GM23338 (cell line): ENCODE data around the gene KLC1. TPM values are rescaled to one million over a fixed set of nuclear protein-coding genes. Genes with fewer than 3 reads are reported as not detected.

Source experiments
- ATAC-seq: fragments of 200-7000 bp; cut with Tn5 transposase; 3 replicates; pipeline ENCODE4 v1.9.1; 2020
- DNase-seq: peaks from one replicate; pipeline ENCODE4 v3.0.0-alpha.2; 2015; ENCODE audit warnings: low spot score
- H2AFZ ChIP-seq: fragments of 200-600 bp; sonication (generic); 2 replicates; pipeline ENCODE4 v1.8.0; 2016; ENCODE audit warnings: antibody characterized with exemption, mild to moderate bottlenecking, moderate library complexity
- H3F3A ChIP-seq: fragments of 200-600 bp; sonication (generic); replicated peaks from 2 replicates; pipeline ENCODE4 v1.8.0; 2017; ENCODE audit warnings: antibody characterized with exemption, mixed run types, low read depth
- H3K27ac ChIP-seq: fragments of 200-600 bp; sonication (generic); 2 replicates; pipeline ENCODE4 v1.6.1; 2016; ENCODE audit warnings: low read depth
- H3K27me3 ChIP-seq: fragments of 200-600 bp; sonication (generic); 2 replicates; pipeline ENCODE4 v1.8.0; 2016; ENCODE audit warnings: mild to moderate bottlenecking, mixed run types, moderate library complexity; ENCODE audit not compliant: insufficient read depth
- H3K36me3 ChIP-seq: fragments of 200-600 bp; sonication (generic); 2 replicates; pipeline ENCODE4 v1.8.0; 2016; ENCODE audit warnings: mild to moderate bottlenecking; ENCODE audit not compliant: insufficient read depth
- H3K4me1 ChIP-seq: fragments of 200-600 bp; sonication (generic); 2 replicates; pipeline ENCODE4 v1.8.0; 2016; ENCODE audit warnings: mild to moderate bottlenecking, moderate library complexity; ENCODE audit not compliant: insufficient read depth
- H3K4me2 ChIP-seq: fragments of 200-600 bp; sonication (generic); 2 replicates; pipeline ENCODE4 v1.7.1; 2017; ENCODE audit warnings: mixed run types
- H3K4me3 ChIP-seq: fragments of 200-600 bp; sonication (generic); 2 replicates; pipeline ENCODE4 v1.6.1; 2016; ENCODE audit warnings: mixed run types
- H3K79me2 ChIP-seq: fragments of 200-600 bp; sonication (generic); replicated peaks from 2 replicates; pipeline ENCODE4 v1.8.0; 2017; ENCODE audit warnings: mild to moderate bottlenecking; ENCODE audit not compliant: insufficient read depth
- H3K9me2 ChIP-seq: fragments of 200-600 bp; sonication (generic); 2 replicates; pipeline ENCODE4 v1.8.0; 2017; ENCODE audit not compliant: insufficient read depth
- H4K20me1 ChIP-seq: fragments of 200-600 bp; sonication (generic); replicated peaks from 2 replicates; pipeline ENCODE4 v1.8.0; 2017; ENCODE audit warnings: mild to moderate bottlenecking; ENCODE audit not compliant: insufficient read depth
- H3K27ac Mint-ChIP-seq: 2 replicates; pipeline ENCODE4 v1.8.0; 2020; ENCODE audit warnings: inconsistent platforms, mild to moderate bottlenecking, moderate library complexity, mixed read lengths
- H3K27me3 Mint-ChIP-seq: 3 replicates; pipeline ENCODE4 v1.8.0; 2022; ENCODE audit warnings: low read depth, mild to moderate bottlenecking, moderate library complexity, mixed read lengths, inconsistent platforms; ENCODE audit not compliant: insufficient read depth, poor library complexity
- H3K36me3 Mint-ChIP-seq: 3 replicates; pipeline ENCODE4 v1.8.0; 2021; ENCODE audit warnings: low read depth, mild to moderate bottlenecking, inconsistent platforms, moderate library complexity, mixed read lengths
- H3K4me1 Mint-ChIP-seq: 3 replicates; pipeline ENCODE4 v1.8.0; 2020; ENCODE audit warnings: mild to moderate bottlenecking, inconsistent platforms, mixed read lengths
- H3K4me3 Mint-ChIP-seq: 3 replicates; pipeline ENCODE4 v1.8.0; 2021; ENCODE audit warnings: moderate library complexity, mild to moderate bottlenecking, inconsistent platforms, mixed read lengths
- H3K9me3 Mint-ChIP-seq: 3 replicates; pipeline ENCODE4 v1.8.0; 2020; ENCODE audit warnings: moderate library complexity, mild to moderate bottlenecking, inconsistent platforms, mixed read lengths
- CREB1 ChIP-seq: fragments of 250-450 bp; sonication (Bioruptor Pico); IDR thresholded peaks from 2 replicates; pipeline ENCODE4 v1.5.0; 2020; ENCODE audit warnings: low read depth, mild to moderate bottlenecking, moderate library complexity
- EZH2 ChIP-seq: fragments of 200-600 bp; sonication (generic); IDR thresholded peaks from one replicate; pipeline ENCODE4 v1.8.0; 2017; ENCODE audit warnings: antibody characterized with exemption, mild to moderate bottlenecking, low read depth; ENCODE audit not compliant: unreplicated experiment
- EZH2phosphoT487 ChIP-seq: fragments of 200-600 bp; sonication (generic); IDR thresholded peaks from one replicate; pipeline ENCODE4 v1.8.1; 2018; ENCODE audit warnings: antibody characterized with exemption; ENCODE audit not compliant: unreplicated experiment
- JUNB ChIP-seq: IDR thresholded peaks from one replicate; pipeline ENCODE4 v1.6.1; 2016; ENCODE audit warnings: antibody characterized with exemption; ENCODE audit not compliant: unreplicated experiment
- NANOG ChIP-seq: IDR thresholded peaks from 2 replicates; pipeline ENCODE4 v1.6.1; 2016; ENCODE audit warnings: antibody characterized with exemption, borderline replicate concordance
- POLR2AphosphoS5 ChIP-seq: IDR thresholded peaks from 2 replicates; pipeline ENCODE4 v1.6.1; 2016; ENCODE audit warnings: antibody characterized with exemption, low read depth
- STAT1 ChIP-seq: IDR thresholded peaks from one replicate; pipeline ENCODE4 v1.6.1; 2016; ENCODE audit warnings: antibody characterized with exemption; ENCODE audit not compliant: unreplicated experiment
- ZNF114 ChIP-seq: fragments of 250-450 bp; sonication (Bioruptor Pico); IDR thresholded peaks from 2 replicates; pipeline ENCODE4 v1.5.0; 2020; ENCODE audit warnings: mild to moderate bottlenecking, moderate library complexity
- ZNF331 ChIP-seq: fragments of 250-450 bp; sonication (Bioruptor Pico); IDR thresholded peaks from 2 replicates; pipeline ENCODE4 v1.5.0; 2020; ENCODE audit warnings: low read depth, mild to moderate bottlenecking, moderate library complexity
- polyA plus RNA-seq: library from polyadenylated mRNA; unstranded; fragments of >200 nt; fragmentation: Nextera tagmentation; extraction: Ambion mirVana; gene quantifications from 2 replicates; pipeline ENCODE4 v1.2.1, GENCODE V29; 2016
- total RNA-seq: library from RNA; depleted of rRNA; stranded (reverse); fragments of >200 nt; shearing (Covaris generic); gene quantifications from 2 replicates; pipeline ENCODE4 v1.2.3, GENCODE V29; 2014
- TF ChIP-seq, protein P1 (sequence below): IDR thresholded peaks from 2 replicates; pipeline ENCODE4 v1.6.1; 2016; ENCODE audit warnings: antibody characterized with exemption
- TF ChIP-seq, protein P2 (sequence below): IDR thresholded peaks from one replicate; pipeline ENCODE4 v1.6.1; 2018; ENCODE audit warnings: antibody characterized with exemption; ENCODE audit not compliant: unreplicated experiment
- TF ChIP-seq, protein P3 (sequence below), 2 experiments: fragments of 200-600 bp in 1 of 2; sonication (generic) in 1 of 2; conservative IDR thresholded peaks; 2 replicates each; pipeline versions ENCODE4 v1.5.1 to v1.6.1; 2016 to 2017; ENCODE audit warnings: antibody characterized with exemption in 2 of 2, low read depth in 2 of 2, mild to moderate bottlenecking in 2 of 2, moderate library complexity in 1 of 2
- TF ChIP-seq, protein P4 (sequence below): fragments of 250-450 bp; sonication (Bioruptor Pico); IDR thresholded peaks from 2 replicates; pipeline ENCODE4 v1.5.0; 2020; ENCODE audit warnings: mild to moderate bottlenecking, moderate library complexity

Gene KLC1
- total and polyA plus RNA-seq, 2 experiments from 2014 or later = 165 to 308 TPM

DNA sequence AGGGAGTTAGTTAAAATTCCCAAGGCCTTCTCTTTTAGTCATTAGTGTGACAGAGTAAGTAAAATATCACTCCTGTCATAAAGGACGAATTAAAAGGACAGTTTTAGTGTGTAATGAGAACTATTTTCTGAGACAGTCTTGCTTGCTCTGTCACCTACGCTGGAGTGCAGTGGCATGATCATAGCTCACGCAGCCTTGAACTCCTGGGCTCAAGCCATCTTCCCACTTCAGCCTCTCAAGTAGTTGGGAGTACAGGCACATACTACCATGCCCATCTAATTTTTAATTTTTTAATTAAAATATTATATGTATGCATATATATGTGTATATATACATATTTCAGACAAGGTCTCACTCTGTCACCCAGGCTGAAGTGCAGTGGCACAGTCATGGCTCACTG is 17.2 kb downstream of the KLC1 start:
- Histone ChIP-seq H4K20me1 (peaks cover 39% of the 10 kb centered on the region), H3K4me2 (no peak overlapping the region), H3K9me2 (no peaks in the 10 kb centered on the region), H3K4me1 (no peaks in the 10 kb centered on the region), H3F3A (no peaks in the 10 kb centered on the region), H3K27me3 (no peaks in the 10 kb centered on the region), H3K27ac (no peak overlapping the region), H3K4me3 (no peak overlapping the region), H3K79me2 (peaks cover 100% of the 10 kb centered on the region), H2AFZ (no peak overlapping the region), H3K36me3 (no peaks in the 10 kb centered on the region)
- no peaks in the 10 kb centered on the region for H3K4me1 Mint-ChIP-seq
- no peak for ATAC-seq
- no peaks in the 10 kb centered on the region for H3K9me3 Mint-ChIP-seq
- DNase-seq = no peak
- H3K27ac Mint-ChIP-seq = no peak overlapping the region
- TF ChIP-seq, protein P1, sequence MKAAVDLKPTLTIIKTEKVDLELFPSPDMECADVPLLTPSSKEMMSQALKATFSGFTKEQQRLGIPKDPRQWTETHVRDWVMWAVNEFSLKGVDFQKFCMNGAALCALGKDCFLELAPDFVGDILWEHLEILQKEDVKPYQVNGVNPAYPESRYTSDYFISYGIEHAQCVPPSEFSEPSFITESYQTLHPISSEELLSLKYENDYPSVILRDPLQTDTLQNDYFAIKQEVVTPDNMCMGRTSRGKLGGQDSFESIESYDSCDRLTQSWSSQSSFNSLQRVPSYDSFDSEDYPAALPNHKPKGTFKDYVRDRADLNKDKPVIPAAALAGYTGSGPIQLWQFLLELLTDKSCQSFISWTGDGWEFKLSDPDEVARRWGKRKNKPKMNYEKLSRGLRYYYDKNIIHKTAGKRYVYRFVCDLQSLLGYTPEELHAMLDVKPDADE = no peak
- TF ChIP-seq, protein P2, sequence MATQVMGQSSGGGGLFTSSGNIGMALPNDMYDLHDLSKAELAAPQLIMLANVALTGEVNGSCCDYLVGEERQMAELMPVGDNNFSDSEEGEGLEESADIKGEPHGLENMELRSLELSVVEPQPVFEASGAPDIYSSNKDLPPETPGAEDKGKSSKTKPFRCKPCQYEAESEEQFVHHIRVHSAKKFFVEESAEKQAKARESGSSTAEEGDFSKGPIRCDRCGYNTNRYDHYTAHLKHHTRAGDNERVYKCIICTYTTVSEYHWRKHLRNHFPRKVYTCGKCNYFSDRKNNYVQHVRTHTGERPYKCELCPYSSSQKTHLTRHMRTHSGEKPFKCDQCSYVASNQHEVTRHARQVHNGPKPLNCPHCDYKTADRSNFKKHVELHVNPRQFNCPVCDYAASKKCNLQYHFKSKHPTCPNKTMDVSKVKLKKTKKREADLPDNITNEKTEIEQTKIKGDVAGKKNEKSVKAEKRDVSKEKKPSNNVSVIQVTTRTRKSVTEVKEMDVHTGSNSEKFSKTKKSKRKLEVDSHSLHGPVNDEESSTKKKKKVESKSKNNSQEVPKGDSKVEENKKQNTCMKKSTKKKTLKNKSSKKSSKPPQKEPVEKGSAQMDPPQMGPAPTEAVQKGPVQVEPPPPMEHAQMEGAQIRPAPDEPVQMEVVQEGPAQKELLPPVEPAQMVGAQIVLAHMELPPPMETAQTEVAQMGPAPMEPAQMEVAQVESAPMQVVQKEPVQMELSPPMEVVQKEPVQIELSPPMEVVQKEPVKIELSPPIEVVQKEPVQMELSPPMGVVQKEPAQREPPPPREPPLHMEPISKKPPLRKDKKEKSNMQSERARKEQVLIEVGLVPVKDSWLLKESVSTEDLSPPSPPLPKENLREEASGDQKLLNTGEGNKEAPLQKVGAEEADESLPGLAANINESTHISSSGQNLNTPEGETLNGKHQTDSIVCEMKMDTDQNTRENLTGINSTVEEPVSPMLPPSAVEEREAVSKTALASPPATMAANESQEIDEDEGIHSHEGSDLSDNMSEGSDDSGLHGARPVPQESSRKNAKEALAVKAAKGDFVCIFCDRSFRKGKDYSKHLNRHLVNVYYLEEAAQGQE = no peak
- no peak for TF ChIP-seq JUNB
- no peak for TF ChIP-seq STAT1
- TF ChIP-seq, protein P3, sequence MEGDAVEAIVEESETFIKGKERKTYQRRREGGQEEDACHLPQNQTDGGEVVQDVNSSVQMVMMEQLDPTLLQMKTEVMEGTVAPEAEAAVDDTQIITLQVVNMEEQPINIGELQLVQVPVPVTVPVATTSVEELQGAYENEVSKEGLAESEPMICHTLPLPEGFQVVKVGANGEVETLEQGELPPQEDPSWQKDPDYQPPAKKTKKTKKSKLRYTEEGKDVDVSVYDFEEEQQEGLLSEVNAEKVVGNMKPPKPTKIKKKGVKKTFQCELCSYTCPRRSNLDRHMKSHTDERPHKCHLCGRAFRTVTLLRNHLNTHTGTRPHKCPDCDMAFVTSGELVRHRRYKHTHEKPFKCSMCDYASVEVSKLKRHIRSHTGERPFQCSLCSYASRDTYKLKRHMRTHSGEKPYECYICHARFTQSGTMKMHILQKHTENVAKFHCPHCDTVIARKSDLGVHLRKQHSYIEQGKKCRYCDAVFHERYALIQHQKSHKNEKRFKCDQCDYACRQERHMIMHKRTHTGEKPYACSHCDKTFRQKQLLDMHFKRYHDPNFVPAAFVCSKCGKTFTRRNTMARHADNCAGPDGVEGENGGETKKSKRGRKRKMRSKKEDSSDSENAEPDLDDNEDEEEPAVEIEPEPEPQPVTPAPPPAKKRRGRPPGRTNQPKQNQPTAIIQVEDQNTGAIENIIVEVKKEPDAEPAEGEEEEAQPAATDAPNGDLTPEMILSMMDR (conservative IDR thresholded peaks at IDR 0.05; ENCODE audit: low read depth in 2 of 2) = no peak
- no peak for TF ChIP-seq EZH2phosphoT487
- TF ChIP-seq, protein P4, sequence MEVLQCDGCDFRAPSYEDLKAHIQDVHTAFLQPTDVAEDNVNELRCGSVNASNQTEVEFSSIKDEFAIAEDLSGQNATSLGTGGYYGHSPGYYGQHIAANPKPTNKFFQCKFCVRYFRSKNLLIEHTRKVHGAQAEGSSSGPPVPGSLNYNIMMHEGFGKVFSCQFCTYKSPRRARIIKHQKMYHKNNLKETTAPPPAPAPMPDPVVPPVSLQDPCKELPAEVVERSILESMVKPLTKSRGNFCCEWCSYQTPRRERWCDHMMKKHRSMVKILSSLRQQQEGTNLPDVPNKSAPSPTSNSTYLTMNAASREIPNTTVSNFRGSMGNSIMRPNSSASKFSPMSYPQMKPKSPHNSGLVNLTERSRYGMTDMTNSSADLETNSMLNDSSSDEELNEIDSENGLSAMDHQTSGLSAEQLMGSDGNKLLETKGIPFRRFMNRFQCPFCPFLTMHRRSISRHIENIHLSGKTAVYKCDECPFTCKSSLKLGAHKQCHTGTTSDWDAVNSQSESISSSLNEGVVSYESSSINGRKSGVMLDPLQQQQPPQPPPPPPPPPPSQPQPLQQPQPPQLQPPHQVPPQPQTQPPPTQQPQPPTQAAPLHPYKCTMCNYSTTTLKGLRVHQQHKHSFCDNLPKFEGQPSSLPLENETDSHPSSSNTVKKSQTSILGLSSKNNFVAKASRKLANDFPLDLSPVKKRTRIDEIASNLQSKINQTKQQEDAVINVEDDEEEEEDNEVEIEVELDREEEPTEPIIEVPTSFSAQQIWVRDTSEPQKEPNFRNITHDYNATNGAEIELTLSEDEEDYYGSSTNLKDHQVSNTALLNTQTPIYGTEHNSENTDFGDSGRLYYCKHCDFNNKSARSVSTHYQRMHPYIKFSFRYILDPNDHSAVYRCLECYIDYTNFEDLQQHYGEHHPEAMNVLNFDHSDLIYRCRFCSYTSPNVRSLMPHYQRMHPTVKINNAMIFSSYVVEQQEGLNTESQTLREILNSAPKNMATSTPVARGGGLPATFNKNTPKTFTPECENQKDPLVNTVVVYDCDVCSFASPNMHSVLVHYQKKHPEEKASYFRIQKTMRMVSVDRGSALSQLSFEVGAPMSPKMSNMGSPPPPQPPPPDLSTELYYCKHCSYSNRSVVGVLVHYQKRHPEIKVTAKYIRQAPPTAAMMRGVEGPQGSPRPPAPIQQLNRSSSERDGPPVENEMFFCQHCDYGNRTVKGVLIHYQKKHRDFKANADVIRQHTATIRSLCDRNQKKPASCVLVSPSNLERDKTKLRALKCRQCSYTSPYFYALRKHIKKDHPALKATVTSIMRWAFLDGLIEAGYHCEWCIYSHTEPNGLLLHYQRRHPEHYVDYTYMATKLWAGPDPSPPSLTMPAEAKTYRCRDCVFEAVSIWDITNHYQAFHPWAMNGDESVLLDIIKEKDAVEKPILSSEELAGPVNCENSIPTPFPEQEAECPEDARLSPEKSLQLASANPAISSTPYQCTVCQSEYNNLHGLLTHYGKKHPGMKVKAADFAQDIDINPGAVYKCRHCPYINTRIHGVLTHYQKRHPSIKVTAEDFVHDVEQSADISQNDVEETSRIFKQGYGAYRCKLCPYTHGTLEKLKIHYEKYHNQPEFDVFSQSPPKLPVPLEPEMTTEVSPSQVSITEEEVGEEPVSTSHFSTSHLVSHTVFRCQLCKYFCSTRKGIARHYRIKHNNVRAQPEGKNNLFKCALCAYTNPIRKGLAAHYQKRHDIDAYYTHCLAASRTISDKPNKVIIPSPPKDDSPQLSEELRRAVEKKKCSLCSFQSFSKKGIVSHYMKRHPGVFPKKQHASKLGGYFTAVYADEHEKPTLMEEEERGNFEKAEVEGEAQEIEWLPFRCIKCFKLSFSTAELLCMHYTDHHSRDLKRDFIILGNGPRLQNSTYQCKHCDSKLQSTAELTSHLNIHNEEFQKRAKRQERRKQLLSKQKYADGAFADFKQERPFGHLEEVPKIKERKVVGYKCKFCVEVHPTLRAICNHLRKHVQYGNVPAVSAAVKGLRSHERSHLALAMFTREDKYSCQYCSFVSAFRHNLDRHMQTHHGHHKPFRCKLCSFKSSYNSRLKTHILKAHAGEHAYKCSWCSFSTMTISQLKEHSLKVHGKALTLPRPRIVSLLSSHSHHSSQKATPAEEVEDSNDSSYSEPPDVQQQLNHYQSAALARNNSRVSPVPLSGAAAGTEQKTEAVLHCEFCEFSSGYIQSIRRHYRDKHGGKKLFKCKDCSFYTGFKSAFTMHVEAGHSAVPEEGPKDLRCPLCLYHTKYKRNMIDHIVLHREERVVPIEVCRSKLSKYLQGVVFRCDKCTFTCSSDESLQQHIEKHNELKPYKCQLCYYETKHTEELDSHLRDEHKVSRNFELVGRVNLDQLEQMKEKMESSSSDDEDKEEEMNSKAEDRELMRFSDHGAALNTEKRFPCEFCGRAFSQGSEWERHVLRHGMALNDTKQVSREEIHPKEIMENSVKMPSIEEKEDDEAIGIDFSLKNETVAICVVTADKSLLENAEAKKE (CRISPR knock-in tag) = no peak
- no peak for TF ChIP-seq ZNF114 (CRISPR knock-in tag)
- TF ChIP-seq NANOG = no peak
- no peak for TF ChIP-seq EZH2
- TF ChIP-seq ZNF331 = no peak
- TF ChIP-seq CREB1 (CRISPR knock-in tag) = no peak
- no peak for TF ChIP-seq POLR2AphosphoS5
- no peaks in the 10 kb centered on the region for H3K27me3 Mint-ChIP-seq
- no peaks in the 10 kb centered on the region for H3K36me3 Mint-ChIP-seq
- no peak overlapping the region for H3K4me3 Mint-ChIP-seq
